Stimulated activated naive CD8-positive, alpha-beta T cell treated with anti-CD3 and anti-CD28 coated beads, Interleukin-15, Interleukin-2, amounts not matched to agents 100 ng/mL and 50 ng/mL, for 24 hours (primary cell): Measurements from ENCODE around the gene MMP19.

Experiments
- H3K27ac Mint-ChIP-seq: one replicate; pipeline ENCODE4 v1.8.0; 2021; ENCODE audit warnings: mild to moderate bottlenecking, mixed read lengths
- H3K27me3 Mint-ChIP-seq: one replicate; pipeline ENCODE4 v1.8.0; 2021; ENCODE audit warnings: mixed read lengths
- H3K36me3 Mint-ChIP-seq: one replicate; pipeline ENCODE4 v1.8.0; 2021; ENCODE audit warnings: low read depth, mixed read lengths
- H3K4me1 Mint-ChIP-seq: one replicate; pipeline ENCODE4 v1.8.0; 2021; ENCODE audit warnings: low read depth, mixed read lengths
- H3K4me3 Mint-ChIP-seq: one replicate; pipeline ENCODE4 v1.8.0; 2021; ENCODE audit warnings: mild to moderate bottlenecking, mixed read lengths
- H3K9me3 Mint-ChIP-seq: one replicate; pipeline ENCODE4 v1.8.0; 2021; ENCODE audit warnings: mixed read lengths

MMP19 gene

GRCh38 chr12:55830601-55831446 lies 11.9 kb downstream of the MMP19 start:
- Mint-ChIP-seq H3K36me3 (peaks cover 13% of the 10 kb centered on the region), H3K27ac (peak overlapping the region; percentile 95), H3K9me3 (no peaks in the 10 kb centered on the region), H3K4me1 (peaks cover 39% of the 10 kb centered on the region), H3K27me3 (no peaks in the 10 kb centered on the region), H3K4me3 (peak overlapping the region; percentile 99)

DNA sequence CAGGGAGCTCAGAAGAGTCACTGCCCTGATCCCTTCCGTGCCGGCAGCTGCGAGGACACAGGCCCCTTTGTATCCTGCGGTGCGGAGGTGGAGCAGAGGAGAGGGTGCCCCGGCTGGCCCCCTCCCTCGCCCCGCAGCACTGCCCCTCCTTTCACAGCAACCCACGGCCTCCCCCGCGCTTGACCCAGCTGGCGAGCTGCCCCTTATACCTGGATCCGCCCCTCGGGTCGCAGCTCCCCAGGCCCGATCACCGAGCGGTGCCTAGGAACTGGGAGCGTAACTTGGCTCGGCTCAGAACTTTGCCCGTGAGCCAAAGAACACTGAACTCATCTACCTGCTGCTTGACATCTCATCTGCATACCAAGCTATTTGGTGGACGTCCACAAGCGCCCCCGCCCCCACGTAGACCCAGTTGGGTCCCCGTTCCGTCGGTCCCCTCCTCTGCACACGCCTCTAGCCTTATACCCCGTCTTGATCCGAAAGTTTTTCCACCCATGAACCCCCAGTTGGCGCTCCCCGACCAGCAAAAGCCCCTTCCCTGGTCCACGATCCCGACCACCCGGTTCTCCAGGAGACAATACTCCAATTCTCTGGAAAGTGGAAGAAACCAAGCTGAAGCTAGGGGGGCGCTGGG lies 12.7 kb downstream of the MMP19 start:
- Mint-ChIP-seq H3K4me1 (peaks cover 45% of the 10 kb centered on the region), H3K9me3 (no peaks in the 10 kb centered on the region), H3K36me3 (peaks cover 15% of the 10 kb centered on the region)

DNA sequence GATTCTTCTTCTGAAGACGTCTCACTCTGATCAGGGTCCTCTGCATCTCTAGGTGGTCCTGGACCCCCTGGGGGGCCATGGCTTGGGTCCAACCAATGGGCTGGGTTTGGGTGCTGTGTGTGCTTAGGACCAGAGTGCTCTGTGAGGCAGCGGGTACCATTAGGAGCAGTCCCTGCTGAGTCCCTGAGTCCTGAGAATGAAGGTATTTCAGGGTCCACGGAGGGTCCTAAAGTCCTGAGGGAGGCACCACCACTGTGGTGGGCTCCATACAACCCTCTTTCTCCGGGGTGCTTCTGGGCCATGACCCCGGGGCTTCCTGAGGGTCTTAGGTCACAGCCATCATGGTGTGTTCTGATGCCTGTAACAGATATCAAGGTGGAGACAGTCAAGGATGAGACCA lies 14.4 kb downstream of the MMP19 start:
- H3K4me3 Mint-ChIP-seq: peak overlapping the region; percentile 99

More for the DNA sequence above, 12.7 kb downstream of the MMP19 start:
- peak overlapping the region; percentile 95 for H3K27ac Mint-ChIP-seq
- H3K4me3 Mint-ChIP-seq: peak overlapping the region; percentile 99
- no peaks in the 10 kb centered on the region for H3K27me3 Mint-ChIP-seq

DNA sequence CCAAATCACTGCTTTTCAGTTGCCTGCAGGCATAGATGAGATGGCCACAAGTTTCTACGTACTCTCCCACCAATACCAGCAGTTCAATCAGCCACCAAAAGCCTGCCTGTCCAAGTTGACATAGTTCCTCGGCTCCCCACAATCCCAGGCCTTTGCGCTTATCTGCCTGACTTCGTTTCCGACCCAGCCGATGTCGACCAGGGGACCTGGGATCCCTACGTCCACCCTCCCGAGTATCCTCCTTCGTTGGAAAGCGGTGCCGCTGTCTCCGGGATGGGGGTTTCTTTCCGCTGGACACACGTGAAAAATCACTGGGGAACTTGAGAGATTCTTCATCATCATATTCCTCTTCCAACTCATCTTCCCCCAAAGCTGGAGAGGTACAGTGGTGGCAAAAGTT lies 14.9 kb downstream of the MMP19 start:
- no peaks in the 10 kb centered on the region for H3K9me3 Mint-ChIP-seq

More for the DNA sequence above, 14.4 kb downstream of the MMP19 start:
- H3K36me3 Mint-ChIP-seq: peaks cover 28% of the 10 kb centered on the region
- H3K9me3 Mint-ChIP-seq: no peaks in the 10 kb centered on the region
- no peaks in the 10 kb centered on the region for H3K27me3 Mint-ChIP-seq
- H3K27ac Mint-ChIP-seq: peak overlapping the region; percentile 95
- H3K4me1 Mint-ChIP-seq: peaks cover 54% of the 10 kb centered on the region

GRCh38 chr12:55824726-55825125 lies 18.0 kb downstream of the MMP19 start:
- Mint-ChIP-seq H3K4me1 (peaks cover 40% of the 10 kb centered on the region), H3K27ac (peak overlapping the region; percentile 85), H3K9me3 (no peaks in the 10 kb centered on the region), H3K4me3 (peak overlapping the region; percentile 99), H3K36me3 (peaks cover 53% of the 10 kb centered on the region), H3K27me3 (no peaks in the 10 kb centered on the region)

More for the DNA sequence above, 14.9 kb downstream of the MMP19 start:
- Mint-ChIP-seq H3K27me3 (no peaks in the 10 kb centered on the region), H3K4me1 (peaks cover 54% of the 10 kb centered on the region), H3K4me3 (peak overlapping the region; percentile 99), H3K27ac (peak overlapping the region; percentile 95), H3K36me3 (peaks cover 34% of the 10 kb centered on the region)

GRCh38 chr12:55823419-55823818 lies 19.3 kb downstream of the MMP19 start:
- Mint-ChIP-seq H3K4me1 (peaks cover 48% of the 10 kb centered on the region), H3K27ac (peak overlapping the region; percentile 85), H3K4me3 (no peak overlapping the region), H3K36me3 (peaks cover 60% of the 10 kb centered on the region), H3K9me3 (no peaks in the 10 kb centered on the region), H3K27me3 (no peaks in the 10 kb centered on the region)

DNA sequence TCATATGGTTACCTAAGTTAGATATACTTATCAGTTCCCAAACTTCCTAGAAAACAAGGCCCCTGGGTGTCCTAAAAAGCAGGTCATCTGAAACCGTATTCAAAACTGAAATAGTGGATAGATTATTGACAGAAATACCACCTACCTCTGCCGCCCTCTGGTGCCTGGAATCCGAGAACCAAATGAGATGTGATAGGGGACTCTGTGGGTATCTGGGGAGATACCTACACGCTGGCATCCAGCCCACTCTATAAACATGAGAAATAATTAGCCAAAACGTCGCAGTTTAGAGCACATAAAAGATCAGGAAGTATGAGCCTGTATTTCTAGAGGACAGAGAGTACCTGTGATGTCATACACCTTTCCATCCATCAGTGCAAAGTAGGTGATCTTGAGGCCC lies 20.5 kb downstream of the MMP19 start:
- H3K9me3 Mint-ChIP-seq: no peaks in the 10 kb centered on the region
- H3K4me1 Mint-ChIP-seq: peaks cover 37% of the 10 kb centered on the region
- peaks cover 51% of the 10 kb centered on the region for H3K36me3 Mint-ChIP-seq
- H3K27me3 Mint-ChIP-seq: no peaks in the 10 kb centered on the region
- H3K27ac Mint-ChIP-seq: peak overlapping the region; percentile 47
- no peak overlapping the region for H3K4me3 Mint-ChIP-seq

DNA sequence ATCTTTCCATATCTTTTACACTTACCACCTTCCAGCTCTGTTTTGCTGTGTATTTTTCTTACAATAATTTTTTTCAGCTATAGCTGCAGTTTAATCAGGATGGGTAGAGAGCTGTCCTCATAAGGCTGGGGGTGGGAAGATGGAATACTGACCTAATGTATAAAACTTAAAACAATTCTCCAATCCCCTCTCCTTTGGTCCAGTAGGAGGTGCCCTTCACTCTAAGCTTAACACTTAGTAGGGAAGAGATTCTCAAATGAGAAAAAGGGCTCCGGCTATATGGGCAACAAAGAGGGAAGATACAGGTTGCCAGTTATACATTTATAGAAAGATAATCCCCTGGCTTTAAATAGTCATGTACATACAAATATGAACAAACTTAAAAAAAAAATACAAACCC lies 22.1 kb downstream of the MMP19 start:
- Mint-ChIP-seq H3K36me3 (peaks cover 45% of the 10 kb centered on the region), H3K4me1 (peaks cover 34% of the 10 kb centered on the region), H3K27ac (no peak overlapping the region), H3K9me3 (no peaks in the 10 kb centered on the region), H3K27me3 (no peaks in the 10 kb centered on the region), H3K4me3 (no peak overlapping the region)

- Mint-ChIP-seq H3K27me3 (no peaks in the 10 kb centered on the region), H3K27ac (no peak overlapping the region), H3K4me1 (peaks cover 38% of the 10 kb centered on the region), H3K36me3 (peaks cover 48% of the 10 kb centered on the region), H3K9me3 (no peaks in the 10 kb centered on the region), H3K4me3 (no peak overlapping the region)
Observed at GRCh38 chr12:55818886-55819285, 23.9 kb downstream of the MMP19 start.

DNA sequence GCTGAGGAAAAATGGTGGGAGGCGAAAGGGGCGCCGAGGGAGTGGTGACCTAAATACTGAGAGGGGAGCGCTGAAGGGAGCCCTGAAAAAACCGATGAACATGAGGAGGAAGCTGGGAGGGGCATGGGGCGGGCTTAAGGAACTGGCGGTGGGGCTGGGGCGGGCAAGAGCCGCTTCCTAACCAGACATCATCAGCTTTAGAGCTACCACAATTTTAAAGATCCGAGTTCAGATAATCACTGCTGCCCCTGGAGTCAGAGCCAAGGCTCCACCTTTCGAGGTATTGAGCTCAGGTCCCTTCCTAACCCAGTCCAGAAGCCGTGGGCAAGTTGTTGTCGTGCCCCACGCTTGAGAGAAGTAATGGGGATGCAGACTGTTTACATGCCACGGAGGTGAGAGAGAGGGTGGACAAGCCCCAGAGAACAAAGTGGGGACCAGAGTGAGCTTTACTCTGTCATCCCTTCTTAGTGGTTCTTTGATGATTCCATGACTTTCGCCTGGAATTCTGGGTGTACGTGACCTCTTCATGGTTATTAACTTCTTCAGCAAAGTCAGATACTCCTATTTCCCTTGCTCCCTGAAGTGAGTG lies 24.5 kb downstream of the MMP19 start:
- Mint-ChIP-seq H3K4me1 (peaks cover 41% of the 10 kb centered on the region), H3K27ac (no peak overlapping the region), H3K4me3 (no peak overlapping the region), H3K9me3 (no peaks in the 10 kb centered on the region), H3K36me3 (peaks cover 43% of the 10 kb centered on the region), H3K27me3 (no peaks in the 10 kb centered on the region)

- H3K27me3 Mint-ChIP-seq: no peaks in the 10 kb centered on the region
- peaks cover 46% of the 10 kb centered on the region for H3K36me3 Mint-ChIP-seq
- H3K9me3 Mint-ChIP-seq: no peaks in the 10 kb centered on the region
- H3K4me1 Mint-ChIP-seq: peaks cover 46% of the 10 kb centered on the region
- no peak within 1 kb of the TSS for H3K27ac Mint-ChIP-seq
- no peak within 1 kb of the TSS for H3K4me3 Mint-ChIP-seq
Observed at GRCh38 chr12:55817345-55818139, 25.2 kb downstream of the MMP19 start, which contains the start of the genes ORMDL2 and SARNP. TSS of gene ORMDL2 (plus strand) at chr12:55818041. CDS start at chr12:55819000, 959 bp downstream. TSS of gene SARNP (minus strand) at chr12:55817724. CDS start at chr12:55817701, 23 bp downstream.

GRCh38 chr12:55816881-55817344 lies 25.8 kb downstream of the MMP19 start:
- peaks cover 46% of the 10 kb centered on the region for H3K36me3 Mint-ChIP-seq
- H3K27me3 Mint-ChIP-seq: no peaks in the 10 kb centered on the region
- H3K27ac Mint-ChIP-seq: no peak overlapping the region
- peaks cover 53% of the 10 kb centered on the region for H3K4me1 Mint-ChIP-seq
- H3K9me3 Mint-ChIP-seq: no peaks in the 10 kb centered on the region
- no peak overlapping the region for H3K4me3 Mint-ChIP-seq

- Mint-ChIP-seq H3K27me3 (no peaks in the 10 kb centered on the region), H3K4me1 (peaks cover 63% of the 10 kb centered on the region), H3K4me3 (no peak overlapping the region), H3K9me3 (no peaks in the 10 kb centered on the region), H3K27ac (no peak overlapping the region), H3K36me3 (peaks cover 38% of the 10 kb centered on the region)
Observed at GRCh38 chr12:55815473-55815872, 27.3 kb downstream of the MMP19 start.

DNA sequence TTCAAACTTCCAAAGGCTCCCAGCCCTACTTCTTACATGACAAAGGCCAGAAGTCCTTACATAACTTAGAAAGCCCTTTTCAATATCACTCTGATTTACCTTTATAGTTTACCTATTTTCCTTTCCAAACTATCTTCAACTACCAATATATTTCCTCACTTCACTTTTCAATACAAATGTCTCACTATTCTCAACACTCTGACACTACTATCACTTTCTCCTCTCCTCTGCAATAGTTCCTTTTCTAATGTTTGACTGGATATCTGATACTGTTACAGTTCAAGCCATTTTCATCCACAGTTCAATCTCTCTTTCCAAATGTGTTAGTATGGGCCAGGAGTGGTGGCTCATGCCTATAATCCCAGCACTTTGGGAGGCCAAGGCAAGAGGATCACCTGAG lies 28.5 kb downstream of the MMP19 start:
- Mint-ChIP-seq H3K9me3 (no peaks in the 10 kb centered on the region), H3K36me3 (peaks cover 34% of the 10 kb centered on the region), H3K27me3 (no peaks in the 10 kb centered on the region), H3K4me3 (no peak overlapping the region), H3K4me1 (peaks cover 60% of the 10 kb centered on the region), H3K27ac (no peak overlapping the region)
